GF-D8 (cell line): ENCODE data around the gene HOPX.
"Not testable (repeated sequence)": the region's sequence is repeated elsewhere in the genome, so short reads cannot be mapped to it uniquely, and the experiment has no call there.

Experiments used
- DNase-seq: peaks from one replicate; lab custom pipeline; 2025; lab: John Stamatoyannopoulos, UW

Gene HOPX

GRCh38 chr4:56688094-56688647 is 7.1 kb upstream of the HOPX start:
- DNase-seq = no peak

GRCh38 chr4:56686537-56687231 is 5.6 kb upstream of the HOPX start:
- DNase-seq = no peak

GRCh38 chr4:56684320-56685050 is 3.4 kb upstream of the HOPX start:
- no peak for DNase-seq

DNA sequence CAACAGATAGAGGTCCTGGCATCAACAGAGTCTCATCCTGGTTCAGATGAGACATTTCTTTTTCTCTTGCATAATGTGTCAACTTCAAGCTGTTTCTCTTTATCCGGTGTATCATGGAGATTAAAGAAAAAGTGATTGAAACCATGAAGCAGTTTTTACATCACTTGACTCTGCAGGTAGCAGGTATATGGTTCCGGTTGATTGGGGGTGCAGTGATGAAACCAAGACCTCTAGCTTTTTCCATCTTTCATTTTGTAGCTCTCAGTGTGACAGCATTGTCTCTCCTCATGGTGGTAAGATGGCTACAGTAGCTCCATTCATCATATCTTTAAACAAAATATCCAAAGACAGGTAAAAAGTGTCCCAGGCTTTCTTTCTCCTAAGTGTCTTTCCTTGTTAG is 2.4 kb upstream of the HOPX start:
- no peak for DNase-seq

DNA sequence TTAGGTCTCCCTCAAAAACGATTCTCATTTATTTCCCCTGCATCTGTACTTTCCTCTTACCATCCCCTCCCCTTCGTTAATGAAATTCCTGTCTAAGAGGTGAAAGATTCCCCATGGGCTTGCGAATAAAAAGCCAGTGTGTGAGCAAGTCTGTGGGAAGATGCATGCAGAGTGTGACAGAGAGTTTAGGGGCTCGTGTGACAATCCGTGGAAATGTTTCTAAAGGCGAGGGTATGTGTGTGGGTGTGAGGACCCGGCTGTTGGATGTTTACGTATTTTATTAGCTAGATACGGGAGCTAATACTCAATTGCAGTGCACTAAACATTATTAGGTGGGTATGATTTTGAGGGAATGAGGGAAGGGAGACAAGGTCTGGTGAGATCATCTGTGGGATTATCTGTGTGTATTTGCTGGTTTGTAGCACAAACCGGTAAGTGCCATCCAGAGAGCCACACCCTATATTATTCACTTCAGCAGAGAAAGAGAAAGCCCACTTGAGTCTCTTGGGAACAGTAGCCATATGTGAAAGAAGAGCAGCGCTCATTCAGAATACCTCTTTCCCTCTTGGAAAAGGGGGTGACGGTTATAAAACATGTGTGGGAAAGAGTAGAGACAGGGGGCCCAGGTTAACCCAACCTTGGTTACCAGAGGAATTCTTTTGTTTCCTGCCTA is 893 bp upstream of the HOPX start:
- DNase-seq = no peak

GRCh38 chr4:56680266-56680665 is 830 bp downstream of the HOPX start:
- no peak for DNase-seq

DNA sequence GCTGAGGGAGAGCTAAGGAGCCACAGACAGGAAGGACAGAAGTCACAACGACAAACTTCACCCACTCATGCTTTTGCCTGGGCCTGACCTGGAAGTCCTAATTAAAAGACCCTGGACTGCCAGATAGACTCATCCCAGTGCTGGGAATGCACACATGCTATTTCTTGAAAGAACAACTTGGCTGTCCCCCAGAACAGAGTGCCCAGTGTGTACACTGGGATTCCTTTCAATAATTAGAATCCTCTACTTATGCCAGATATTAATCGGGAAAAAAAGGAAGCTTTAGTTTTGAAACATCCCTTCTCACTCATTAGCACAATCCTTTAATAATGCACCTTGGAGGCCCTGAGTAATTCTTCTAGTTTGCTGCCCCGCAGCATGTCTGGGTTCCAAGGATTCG is 3.4 kb downstream of the HOPX start:
- DNase-seq = no peak

DNA sequence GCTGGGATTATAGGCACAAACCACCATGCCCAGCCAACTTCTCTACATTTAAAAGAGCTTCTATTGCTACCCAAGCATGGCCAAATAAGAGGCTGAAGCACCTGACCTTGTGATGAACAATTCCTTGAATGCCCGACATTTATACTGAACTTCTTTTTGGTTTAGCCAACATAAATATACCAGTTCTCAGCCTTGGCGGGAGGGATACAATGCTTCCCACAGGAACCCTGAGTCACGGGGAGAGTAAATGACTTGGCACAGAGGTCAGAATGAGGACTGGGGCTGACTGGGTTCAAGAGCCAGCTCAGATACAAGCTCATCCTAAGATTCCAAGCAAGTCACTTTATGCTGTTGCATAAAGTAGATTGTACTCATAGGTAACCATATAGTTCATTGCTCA is 6.1 kb downstream of the HOPX start:
- DNase-seq = no peak

GRCh38 chr4:56671860-56672259 is 9.2 kb downstream of the HOPX start:
- no peak for DNase-seq

DNA sequence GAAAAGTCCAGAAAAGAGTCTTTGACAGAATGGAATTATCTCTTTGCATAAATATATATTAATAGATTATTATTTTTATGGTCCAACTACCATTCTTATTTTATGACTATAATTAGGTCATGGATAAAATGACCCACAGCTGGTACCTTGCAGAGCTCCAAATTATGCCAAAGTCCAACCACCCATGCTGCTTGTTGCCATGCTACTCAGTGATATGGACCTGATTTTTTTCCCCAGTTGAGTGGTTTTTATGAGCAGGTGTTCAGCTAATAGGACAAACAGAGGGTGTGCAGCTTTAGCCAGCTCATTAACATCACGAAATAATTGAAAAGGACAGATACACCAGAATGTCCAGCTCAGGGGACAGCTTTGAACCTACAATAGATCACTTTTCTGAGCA is 9.7 kb downstream of the HOPX start:
- DNase-seq = no peak

DNA sequence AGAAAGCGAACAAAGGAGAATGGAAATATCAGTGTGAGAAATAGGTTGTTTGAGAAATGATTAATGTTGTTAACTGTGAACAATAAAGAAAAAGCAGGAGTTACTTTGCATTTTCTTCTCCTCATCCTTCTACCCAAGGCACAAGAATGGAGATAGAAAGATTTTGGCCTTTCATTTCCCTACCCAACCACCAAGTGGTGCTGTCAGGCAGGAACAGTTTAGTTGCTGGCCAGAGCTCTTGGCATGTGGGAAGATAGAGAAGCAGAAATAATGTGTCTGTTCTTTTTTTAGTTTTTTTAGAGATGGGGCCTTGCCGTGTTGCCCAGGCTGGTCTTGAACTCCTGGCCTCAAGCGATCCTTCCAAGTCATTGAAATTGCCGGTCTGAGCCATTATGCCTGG is 12.8 kb downstream of the HOPX start:
- DNase-seq = no peak

GRCh38 chr4:56667396-56667795 is 13.7 kb downstream of the HOPX start:
- not testable (repeated sequence) for DNase-seq

DNA sequence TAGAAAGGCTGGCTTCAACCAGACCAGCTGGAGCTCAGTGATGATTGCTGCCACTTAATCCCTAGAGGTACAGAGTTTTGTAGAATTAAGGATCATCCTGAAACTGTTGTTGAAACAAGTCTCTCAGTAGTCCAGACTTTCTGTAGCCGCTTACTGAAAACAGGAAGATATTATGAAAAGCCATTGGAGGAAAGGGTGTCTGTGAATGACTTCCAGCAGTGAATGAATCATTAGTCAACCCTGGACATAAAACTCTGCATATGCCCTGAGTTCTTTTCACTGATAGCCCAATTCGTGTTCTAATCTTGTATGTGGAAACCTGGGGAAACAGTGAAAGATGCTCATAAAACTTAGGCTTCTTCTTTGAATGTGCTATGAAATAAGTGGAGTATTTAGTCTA is 14.8 kb downstream of the HOPX start:
- DNase-seq = no peak

DNA sequence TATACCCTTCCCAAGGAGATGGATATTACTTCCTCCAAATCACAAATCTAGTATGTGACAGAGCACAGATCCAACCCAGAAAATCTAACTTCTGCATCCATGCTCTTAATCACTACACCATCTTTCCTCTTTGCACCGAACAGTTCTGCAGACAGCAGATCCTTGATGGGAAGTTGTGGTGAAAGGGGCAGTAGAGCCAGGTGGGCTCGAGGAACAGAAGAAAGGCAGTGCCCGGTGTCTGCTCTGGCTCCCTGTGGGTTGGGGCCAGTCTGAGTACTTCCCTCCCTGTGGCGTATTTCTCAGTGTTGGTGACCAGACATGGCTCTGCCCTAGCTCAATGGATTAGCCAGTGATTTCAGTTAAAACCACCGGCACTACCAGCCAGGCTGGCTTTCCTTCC is 15.3 kb downstream of the HOPX start:
- no peak for DNase-seq

GRCh38 chr4:56662782-56663468 is 18.2 kb downstream of the HOPX start:
- no peak for DNase-seq

GRCh38 chr4:56659946-56660345 is 21.1 kb downstream of the HOPX start:
- no peak for DNase-seq

DNA sequence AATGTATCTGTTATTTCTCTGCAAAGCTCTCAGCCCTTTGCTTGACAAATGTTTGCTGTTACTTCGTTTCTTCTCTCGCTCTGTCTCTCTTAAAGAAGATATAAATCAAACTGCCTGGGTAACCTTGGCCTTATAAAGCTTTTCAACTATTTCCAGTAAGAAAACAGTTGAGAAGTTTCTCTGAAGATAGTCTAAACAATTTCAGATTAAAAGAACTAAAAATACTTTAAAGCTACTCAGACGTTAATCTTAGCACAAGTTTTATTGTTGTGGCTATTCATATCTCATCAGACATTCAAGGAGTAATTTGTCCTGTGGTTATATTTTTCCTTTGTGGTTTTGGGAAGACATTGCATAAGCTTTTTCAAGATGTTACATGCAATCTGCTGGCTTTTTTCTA is 22.6 kb downstream of the HOPX start:
- DNase-seq = no peak

GRCh38 chr4:56657818-56658217 is 23.3 kb downstream of the HOPX start:
- DNase-seq = no peak

DNA sequence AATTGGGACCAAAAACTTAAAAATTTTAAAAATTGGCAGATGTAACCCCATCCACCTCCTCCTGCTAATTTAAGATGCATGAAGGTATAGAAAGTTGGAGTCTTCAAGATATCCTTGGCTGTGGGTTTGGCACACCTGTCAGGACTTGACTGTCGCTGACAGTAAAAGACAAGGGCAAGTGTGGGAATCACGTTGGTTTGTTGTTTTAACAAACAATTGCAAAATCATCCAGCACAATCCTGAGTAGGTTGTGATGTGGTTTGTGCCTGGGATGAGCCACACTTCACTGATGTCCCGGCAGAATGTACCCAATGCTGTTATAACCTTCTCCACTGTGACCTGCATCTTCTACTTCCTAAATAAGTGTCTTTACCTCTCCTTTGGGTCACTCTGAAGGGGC is 24.0 kb downstream of the HOPX start:
- no peak for DNase-seq

- no peak for DNase-seq
These were observed 24.8 kb downstream of the HOPX start for GRCh38 chr4:56656346-56656643.

DNA sequence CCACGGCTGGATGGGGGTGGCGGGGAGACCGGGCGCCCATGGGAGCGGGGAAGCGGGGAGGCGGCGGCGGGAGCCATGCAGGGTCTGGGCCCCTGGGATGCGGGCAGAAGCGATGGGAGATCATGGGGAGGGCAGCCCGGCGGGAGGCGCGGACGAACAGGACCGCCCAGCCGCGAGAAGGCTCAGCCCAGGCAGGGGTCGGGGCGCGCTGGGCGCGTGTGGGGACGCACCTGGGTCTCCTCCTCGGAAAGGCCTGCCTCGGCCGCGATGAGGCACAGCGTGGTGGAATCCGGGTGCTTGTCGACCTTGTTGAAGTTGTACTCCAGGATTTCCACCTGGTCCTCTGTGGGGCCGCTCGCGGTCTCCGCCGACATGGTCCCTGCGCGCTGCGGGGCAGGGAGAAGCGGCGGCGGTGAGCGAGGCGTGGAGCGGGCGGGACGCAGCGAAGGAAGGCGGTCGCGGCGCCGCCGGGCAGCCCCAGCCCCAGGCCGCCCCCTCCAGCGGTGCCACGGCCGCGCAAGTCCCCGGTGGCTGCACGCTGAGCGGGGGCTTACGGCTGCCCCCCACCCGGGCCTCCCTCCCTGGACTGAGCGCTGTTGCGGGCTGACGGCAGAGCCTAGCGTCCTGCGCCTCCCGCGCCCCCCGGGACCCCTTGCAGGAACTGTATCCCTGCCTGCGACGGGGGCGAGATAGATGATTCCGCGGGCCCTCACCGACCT is 25.3 kb downstream of the HOPX start:
- DNase-seq = no peak

DNA sequence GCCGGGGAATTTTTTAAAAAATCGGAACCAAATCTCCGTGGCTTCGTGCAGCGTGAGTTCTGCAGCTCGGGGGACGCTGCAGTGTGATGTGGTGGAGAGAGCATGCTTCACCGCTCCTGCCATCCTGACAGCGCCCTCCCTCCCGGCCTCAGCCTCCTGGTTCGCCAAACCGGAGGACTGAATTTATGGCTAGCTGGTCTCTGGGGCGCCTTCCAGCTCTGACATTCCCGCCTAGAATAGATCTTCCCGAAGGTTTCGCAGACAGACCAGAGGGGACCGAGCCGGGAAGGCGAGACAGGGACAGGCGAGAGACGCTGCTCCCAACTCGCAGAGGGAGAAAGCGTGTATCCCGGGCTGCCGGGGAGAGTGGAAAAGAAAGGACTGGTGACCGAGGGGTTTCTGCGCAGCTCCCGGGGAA is 25.9 kb downstream of the HOPX start:
- no peak for DNase-seq
